Neural cell (in vitro differentiated cells): ENCODE measurements around the gene PAX2. TPM values are rescaled to one million over a fixed set of nuclear protein-coding genes. Genes with fewer than 3 reads are reported as not detected.

ENCODE experiments used
- H2AFZ ChIP-seq: fragments of 200-600, 300-800 bp; sonication (generic), shearing (Covaris generic); 2 replicates; pipeline ENCODE4 v1.6.0; 2014; ENCODE audit warnings: low read depth, mild to moderate bottlenecking, antibody characterized with exemption, low read length, moderate library complexity
- H3F3A ChIP-seq: fragments of 200-600 bp; shearing (Covaris generic); 2 replicates; pipeline ENCODE4 v1.6.1; 2016; ENCODE audit warnings: mild to moderate bottlenecking, moderate library complexity, mixed read lengths, antibody characterized with exemption, low read length; ENCODE audit not compliant: insufficient read depth, poor library complexity, severe bottlenecking
- H3K27ac ChIP-seq: fragments of 200-600, 300-800 bp; sonication (generic), shearing (Covaris generic); 2 replicates; pipeline ENCODE4 v1.5.1; 2014; ENCODE audit warnings: mild to moderate bottlenecking, low read length, moderate library complexity
- H3K27me3 ChIP-seq: fragments of 300-800, 200-600 bp; sonication (generic), shearing (Covaris generic); 2 replicates; pipeline ENCODE4 v1.6.0; 2014; ENCODE audit warnings: mild to moderate bottlenecking, low read depth, low read length, moderate library complexity; ENCODE audit not compliant: insufficient read depth
- H3K36me3 ChIP-seq: fragments of 300-800, 200-600 bp; sonication (generic), shearing (Covaris generic); 2 replicates; pipeline ENCODE4 v1.5.1; 2014; ENCODE audit warnings: mild to moderate bottlenecking, antibody characterized with exemption, low read length, moderate library complexity; ENCODE audit not compliant: insufficient read depth
- H3K4me2 ChIP-seq: fragments of 300-800, 200-600 bp; sonication (generic), shearing (Covaris generic); 2 replicates; pipeline ENCODE4 v1.6.0; 2014; ENCODE audit warnings: mild to moderate bottlenecking, low read length
- H3K4me3 ChIP-seq: fragments of 300-800, 200-600 bp; sonication (generic), shearing (Covaris generic); 2 replicates; pipeline ENCODE4 v1.5.1; 2014; ENCODE audit warnings: mild to moderate bottlenecking, low read length, moderate library complexity
- H3K79me2 ChIP-seq: fragments of 200-600 bp; shearing (Covaris generic); replicated peaks from 2 replicates; pipeline ENCODE4 v1.6.0; 2014; ENCODE audit warnings: mild to moderate bottlenecking, low read length, moderate library complexity; ENCODE audit not compliant: insufficient read depth
- H3K9ac ChIP-seq: fragments of 300-800, 200-600 bp; sonication (generic), shearing (Covaris generic); 2 replicates; pipeline ENCODE4 v1.6.1; 2016; ENCODE audit warnings: mild to moderate bottlenecking, low read length, mixed read lengths
- H3K9me2 ChIP-seq: fragments of 200-600 bp; shearing (Covaris generic); 2 replicates; pipeline ENCODE4 v1.6.1; 2016; ENCODE audit warnings: mild to moderate bottlenecking, low read length, mixed read lengths; ENCODE audit not compliant: insufficient read depth
- H3K9me3 ChIP-seq: fragments of 200-600, 300-800 bp; sonication (generic), shearing (Covaris generic); 2 replicates; pipeline ENCODE4 v1.6.1; 2016; ENCODE audit warnings: mild to moderate bottlenecking, mixed run types, low read length, moderate library complexity, mixed read lengths
- H4K20me1 ChIP-seq: fragments of 200-600 bp; shearing (Covaris generic); 2 replicates; pipeline ENCODE4 v1.6.1; 2016; ENCODE audit warnings: mild to moderate bottlenecking, mixed run types; ENCODE audit not compliant: insufficient read depth
- CTCF ChIP-seq: fragments of 450-650 bp; IDR thresholded peaks from 2 replicates; pipeline ENCODE4 v1.5.1; 2014; ENCODE audit warnings: antibody characterized with exemption, mild to moderate bottlenecking, moderate library complexity; ENCODE audit not compliant: poor library complexity, severe bottlenecking
- EP300 ChIP-seq: fragments of 450-650 bp; conservative IDR thresholded peaks from 2 replicates; pipeline ENCODE4 v1.6.1; 2014; ENCODE audit warnings: antibody characterized with exemption, mild to moderate bottlenecking, moderate library complexity; ENCODE audit not compliant: poor library complexity, severe bottlenecking
- EZH2 ChIP-seq: fragments of 200-600, 300-800 bp; shearing (Covaris generic), sonication (generic); IDR thresholded peaks from 2 replicates; pipeline ENCODE4 v1.6.1; 2014; ENCODE audit warnings: antibody characterized with exemption, low read length, borderline replicate concordance, mild to moderate bottlenecking; ENCODE audit not compliant: insufficient read depth, poor library complexity, severe bottlenecking
- MXI1 ChIP-seq: fragments of 450-650 bp; conservative IDR thresholded peaks from 2 replicates; pipeline ENCODE4 v1.6.1; 2014; ENCODE audit warnings: antibody characterized with exemption, mild to moderate bottlenecking; ENCODE audit not compliant: poor library complexity, severe bottlenecking
- POLR2AphosphoS5 ChIP-seq: IDR thresholded peaks from 2 replicates; pipeline ENCODE4 v1.6.1; 2012
- RAD21 ChIP-seq: fragments of 450-650 bp; conservative IDR thresholded peaks from 2 replicates; pipeline ENCODE4 v1.6.1; 2014; ENCODE audit warnings: antibody characterized with exemption, mild to moderate bottlenecking, moderate library complexity
- REST ChIP-seq: IDR thresholded peaks from 2 replicates; pipeline ENCODE4 v1.6.1; 2012; ENCODE audit warnings: borderline replicate concordance
- SMC3 ChIP-seq: fragments of 450-650 bp; conservative IDR thresholded peaks from 2 replicates; pipeline ENCODE4 v1.6.1; 2014; ENCODE audit warnings: antibody characterized with exemption, mild to moderate bottlenecking, moderate library complexity; ENCODE audit not compliant: poor library complexity
- TAF1 ChIP-seq: IDR thresholded peaks from 2 replicates; pipeline ENCODE4 v1.6.1; 2012; ENCODE audit warnings: low read depth
- polyA plus RNA-seq: library from polyadenylated mRNA; depleted of rRNA; stranded (reverse); fragments of >200 nt; gene quantifications from 2 replicates; pipeline ENCODE4 v1.2.3, GENCODE V29; 2014

Gene PAX2
- polyA plus RNA-seq, 1 donor from 2014 or later: not detected

- Histone ChIP-seq H3K4me3 (no peak overlapping the region), H2AFZ (no peak overlapping the region), H3K79me2 (no peaks in the 10 kb centered on the region), H3K36me3 (no peaks in the 10 kb centered on the region), H3K9ac (no peak overlapping the region), H4K20me1 (no peaks in the 10 kb centered on the region), H3K9me2 (no peaks in the 10 kb centered on the region), H3K27me3 (peaks cover 98% of the 10 kb centered on the region), H3K27ac (no peak overlapping the region), H3F3A (no peaks in the 10 kb centered on the region), H3K4me2 (no peak overlapping the region), H3K9me3 (no peaks in the 10 kb centered on the region)
- no peak for TF ChIP-seq POLR2AphosphoS5
- no peak for TF ChIP-seq RAD21
- TF ChIP-seq EP300: no peak
- TF ChIP-seq REST: no peak
- TF ChIP-seq CTCF: no peak
- no peak for TF ChIP-seq MXI1
- no peak for TF ChIP-seq EZH2
- TF ChIP-seq SMC3: no peak
- no peak for TF ChIP-seq TAF1
Observed at GRCh38 chr10:100727808-100728207, 17.6 kb upstream of the PAX2 start.

GRCh38 chr10:100728928-100729861, 16.2 kb upstream of the PAX2 start:
- Histone ChIP-seq H3K4me2 (no peak overlapping the region), H3F3A (no peaks in the 10 kb centered on the region), H3K79me2 (no peaks in the 10 kb centered on the region), H3K36me3 (no peaks in the 10 kb centered on the region), H4K20me1 (no peaks in the 10 kb centered on the region), H3K4me3 (no peak overlapping the region), H2AFZ (no peak overlapping the region), H3K9ac (no peak overlapping the region), H3K9me2 (no peaks in the 10 kb centered on the region), H3K9me3 (no peaks in the 10 kb centered on the region), H3K27me3 (peaks cover 98% of the 10 kb centered on the region), H3K27ac (no peak overlapping the region)
- TF ChIP-seq CTCF (no peak), MXI1 (no peak), SMC3 (no peak), POLR2AphosphoS5 (no peak), EP300 (no peak), RAD21 (no peak), TAF1 (no peak), REST (no peak), EZH2 (no peak)
